ENCODE results near the gene TBX2. TPM values are rescaled to one million over a fixed set of nuclear protein-coding genes. Genes with fewer than 3 reads are reported as not detected.

Gene TBX2
- total RNA-seq, 2 experiments from 2014 or later: 0.06 TPM; not detected in 1

GRCh38 chr17:61458421-61459141 lies 58.9 kb downstream of the TBX2 start:
- H3K27ac Mint-ChIP-seq: no peak overlapping the region
- Histone ChIP-seq H3K27ac (ENCODE audit: low read depth in 1 of 2, low read length in 2 of 2) (no peak overlapping the region), H3K4me1 (ENCODE audit: insufficient read depth, low read length) (peaks cover 38% of the 10 kb centered on the region), H3K27me3 (ENCODE audit: control insufficient read depth in 1 of 2, insufficient read depth in 2 of 2, low read length in 2 of 2) (peaks cover 83 to 99% of the 10 kb centered on the region in 2 experiments), H3K4me3 (ENCODE audit: low read length) (no peak overlapping the region), H3K36me3 (ENCODE audit: insufficient read depth, low read length) (no peaks in the 10 kb centered on the region), H3K9me3 (ENCODE audit: control insufficient read depth in 1 of 2, insufficient read depth in 1 of 2, low read length in 2 of 2) (peaks cover 0 to 35% of the 10 kb centered on the region in 2 experiments)
- intact Hi-C loops (cut with DNase I, micrococcal nuclease): loop anchor here in 1 of 2 experiments (10.0 kb wide), 1 partner anchor 84 kb away; no protein-coding TSS in a partner anchor
- ChIA-PET CTCF (no interaction called here), POLR2A (no interaction called here)
- peak in 1 of 14 experiments; percentile 10 for DNase-seq
- H3K36me3 Mint-ChIP-seq (ENCODE audit: low read depth): no peaks in the 10 kb centered on the region
- no peak for ATAC-seq (ENCODE audit: poor library complexity)
- peak overlapping the region; percentile 21 for H3K4me3 Mint-ChIP-seq
- H3K27me3 Mint-ChIP-seq: peaks cover 88% of the 10 kb centered on the region
- TF ChIP-seq CTCF (IDR thresholded peaks at IDR 0.05): no peak
- peaks cover 43% of the 10 kb centered on the region for H3K4me1 Mint-ChIP-seq (ENCODE audit: low read depth)
- no peaks in the 10 kb centered on the region for H3K9me3 Mint-ChIP-seq

Other genes with a start within 250 kb of the TBX2 start
- not detected for gene TBX4, start 52.6 kb downstream of the TBX2 start, total RNA-seq
- not detected for gene NACA2, start 191.4 kb downstream of the TBX2 start, total RNA-seq

Data from CD4-positive, alpha-beta T cell (primary cell).